Fibroblast of mammary gland (primary cell): ENCODE measurements around the gene APBB3.

Experiments used
- DNase-seq: peaks from one replicate; pipeline ENCODE4 v3.0.0-alpha.2; 2010; ENCODE audit warnings: low read depth
- H3K4me3 ChIP-seq: 2 replicates; pipeline ENCODE4 v1.5.1; 2011; ENCODE audit warnings: low read depth, mild to moderate bottlenecking, low read length, moderate library complexity; ENCODE audit not compliant: control insufficient read depth
- TF ChIP-seq, protein P1 (sequence below): conservative IDR thresholded peaks from 2 replicates; pipeline ENCODE4 v1.5.1; 2011; ENCODE audit warnings: low read depth, low read length, inconsistent platforms; ENCODE audit not compliant: control insufficient read depth, insufficient read depth

The APBB3 gene

DNA sequence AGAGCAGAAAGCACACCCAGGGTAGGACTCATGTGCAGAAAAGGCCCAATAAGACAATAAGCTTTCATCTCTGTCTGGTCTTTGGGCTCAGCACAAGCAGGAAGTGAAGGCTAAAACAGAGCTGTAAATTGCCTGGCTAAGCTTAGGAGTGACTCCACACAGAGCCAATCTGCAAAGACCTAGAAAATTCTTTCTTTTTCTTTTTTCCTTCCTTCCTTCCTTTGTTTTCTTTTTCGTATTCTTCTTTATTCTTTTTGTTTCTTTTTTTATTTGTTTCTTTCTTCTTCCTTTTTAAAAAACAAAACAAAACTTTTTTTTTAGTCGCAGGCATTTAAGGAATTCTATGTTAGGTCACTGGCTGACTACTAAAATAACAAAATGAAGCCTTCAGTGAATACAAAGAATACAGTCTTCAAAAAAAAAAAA lies 12.4 kb upstream of the APBB3 start:
- DNase-seq: no peak
- H3K4me3 ChIP-seq: no peak overlapping the region
- TF ChIP-seq, protein P1, sequence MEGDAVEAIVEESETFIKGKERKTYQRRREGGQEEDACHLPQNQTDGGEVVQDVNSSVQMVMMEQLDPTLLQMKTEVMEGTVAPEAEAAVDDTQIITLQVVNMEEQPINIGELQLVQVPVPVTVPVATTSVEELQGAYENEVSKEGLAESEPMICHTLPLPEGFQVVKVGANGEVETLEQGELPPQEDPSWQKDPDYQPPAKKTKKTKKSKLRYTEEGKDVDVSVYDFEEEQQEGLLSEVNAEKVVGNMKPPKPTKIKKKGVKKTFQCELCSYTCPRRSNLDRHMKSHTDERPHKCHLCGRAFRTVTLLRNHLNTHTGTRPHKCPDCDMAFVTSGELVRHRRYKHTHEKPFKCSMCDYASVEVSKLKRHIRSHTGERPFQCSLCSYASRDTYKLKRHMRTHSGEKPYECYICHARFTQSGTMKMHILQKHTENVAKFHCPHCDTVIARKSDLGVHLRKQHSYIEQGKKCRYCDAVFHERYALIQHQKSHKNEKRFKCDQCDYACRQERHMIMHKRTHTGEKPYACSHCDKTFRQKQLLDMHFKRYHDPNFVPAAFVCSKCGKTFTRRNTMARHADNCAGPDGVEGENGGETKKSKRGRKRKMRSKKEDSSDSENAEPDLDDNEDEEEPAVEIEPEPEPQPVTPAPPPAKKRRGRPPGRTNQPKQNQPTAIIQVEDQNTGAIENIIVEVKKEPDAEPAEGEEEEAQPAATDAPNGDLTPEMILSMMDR: no peak

DNA sequence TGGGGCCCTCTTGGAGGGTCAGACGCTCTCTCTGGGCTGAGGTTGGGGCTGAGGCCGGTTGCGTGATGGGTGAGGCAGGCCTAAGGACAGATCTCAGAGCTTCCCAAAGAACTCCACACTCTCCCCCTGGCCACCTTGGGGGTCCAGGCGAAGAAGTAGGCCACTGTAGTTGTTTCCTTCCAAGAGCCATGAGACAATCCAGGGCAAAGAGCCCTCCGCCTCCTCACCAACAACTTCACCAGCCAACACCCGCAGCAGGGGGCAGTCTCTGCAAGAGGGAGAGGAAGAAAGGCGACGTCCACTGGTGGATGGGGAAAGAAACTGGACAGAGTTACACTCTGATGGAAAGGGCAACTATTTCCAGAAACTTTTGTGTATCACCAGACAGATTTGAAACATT lies 10.9 kb upstream of the APBB3 start:
- peak; percentile 70 for DNase-seq
- TF ChIP-seq, protein P1: peak; percentile 66
- no peak overlapping the region for H3K4me3 ChIP-seq

DNA sequence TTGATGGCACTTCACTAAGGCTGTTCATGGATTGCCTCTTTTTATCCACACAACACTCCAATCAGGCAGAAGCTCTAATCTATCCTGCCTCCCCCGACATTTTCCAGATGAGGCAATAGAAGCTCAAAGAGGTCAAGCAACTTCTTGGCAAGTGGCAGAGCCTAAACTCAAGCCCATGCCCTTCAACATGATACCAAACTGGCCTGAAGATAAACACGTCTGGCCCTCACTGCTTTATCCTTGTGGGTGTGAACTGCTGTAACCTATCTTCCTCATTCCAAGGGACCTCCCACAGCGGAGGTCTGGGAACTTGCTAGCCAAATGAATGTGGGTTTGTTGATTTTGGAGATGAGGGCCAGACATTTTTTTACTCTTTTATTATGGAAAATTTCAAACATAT lies 9.8 kb upstream of the APBB3 start:
- DNase-seq: no peak
- no peak overlapping the region for H3K4me3 ChIP-seq
- TF ChIP-seq, protein P1: no peak

DNA sequence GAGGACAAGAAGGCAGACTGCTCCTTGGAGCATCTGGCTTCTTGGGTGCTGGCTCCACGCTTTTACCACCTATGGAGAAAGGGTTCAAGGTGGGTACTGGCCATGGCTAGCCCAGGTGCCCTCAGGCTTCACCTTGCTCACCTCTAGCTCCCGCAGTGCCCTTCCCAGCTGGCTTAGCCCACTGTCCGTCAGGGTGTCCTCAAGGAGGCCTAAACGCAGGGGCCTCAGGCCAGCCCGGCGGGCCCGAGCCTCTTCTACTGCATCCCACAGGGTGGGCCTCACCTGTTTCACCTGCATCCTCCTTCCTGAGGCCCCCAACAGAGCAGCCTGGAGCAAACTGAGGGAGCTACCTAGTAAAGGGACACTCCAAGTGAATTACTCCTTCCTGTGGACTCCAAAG lies 9.3 kb upstream of the APBB3 start:
- TF ChIP-seq, protein P1: no peak
- no peak overlapping the region for H3K4me3 ChIP-seq
- DNase-seq: no peak

DNA sequence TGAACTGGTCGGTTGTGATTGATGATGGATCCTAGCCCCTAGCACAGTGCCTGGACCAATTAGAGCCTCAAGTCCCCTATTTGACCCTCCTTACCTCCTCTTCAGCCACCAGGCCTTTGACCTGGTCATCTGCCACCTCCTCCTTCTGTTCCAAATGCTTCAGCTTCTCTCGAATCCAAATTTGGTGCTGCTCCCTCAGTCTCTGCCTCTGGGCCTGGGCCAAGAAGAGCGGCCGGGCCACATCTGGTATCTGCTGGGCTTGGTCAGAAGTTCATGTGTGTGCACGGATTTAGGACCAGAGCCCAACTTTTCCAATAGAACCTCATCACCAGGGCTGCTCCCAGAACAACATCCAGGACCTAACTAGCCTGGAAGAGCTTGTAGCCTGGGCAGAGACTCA lies 6.7 kb upstream of the APBB3 start:
- no peak overlapping the region for H3K4me3 ChIP-seq
- no peak for DNase-seq
- TF ChIP-seq, protein P1: no peak

DNA sequence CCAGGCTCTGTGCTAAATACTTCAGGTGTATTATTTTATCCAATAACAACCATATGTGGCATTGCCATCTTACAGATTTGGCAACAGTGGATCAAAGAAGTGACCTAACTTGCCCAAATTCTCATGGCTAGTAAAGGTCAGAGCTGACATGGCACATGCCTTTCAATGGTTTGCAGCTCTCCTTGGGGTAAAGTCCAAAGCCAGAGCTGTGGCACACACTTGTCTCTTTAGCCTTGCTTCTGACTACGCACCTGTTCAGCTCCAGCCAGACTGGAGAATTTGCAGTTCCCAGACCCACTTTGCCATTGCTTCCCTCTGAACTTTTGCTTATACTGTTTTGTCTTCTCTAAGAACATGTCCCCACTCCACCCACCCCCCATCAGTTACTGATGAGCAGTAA lies 6.1 kb upstream of the APBB3 start:
- DNase-seq: no peak
- TF ChIP-seq, protein P1: no peak
- H3K4me3 ChIP-seq: no peak overlapping the region

DNA sequence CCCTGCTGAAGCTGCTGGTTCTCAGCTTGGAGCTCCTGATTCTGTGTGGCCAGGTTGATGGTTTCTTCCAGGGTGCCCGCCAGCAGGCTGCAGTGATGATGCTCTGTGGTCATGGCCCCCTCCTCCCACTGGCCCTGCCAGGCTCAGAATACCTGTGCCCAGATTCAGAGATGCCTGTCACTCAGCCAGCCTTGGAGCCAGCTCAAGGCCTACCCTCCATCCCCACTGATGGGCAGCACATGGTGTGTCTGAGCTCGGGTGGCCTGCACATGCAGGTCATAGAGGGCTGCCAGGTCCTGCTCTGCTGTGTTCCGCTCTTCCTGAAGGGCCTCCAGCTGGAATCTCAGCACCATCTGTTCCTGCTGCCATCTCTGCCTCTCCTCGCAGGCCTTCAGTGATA lies 5.7 kb upstream of the APBB3 start:
- H3K4me3 ChIP-seq: no peak overlapping the region
- no peak for DNase-seq
- TF ChIP-seq, protein P1: no peak
